ENCODE results near the gene ASH1L.

Gene ASH1L

DNA sequence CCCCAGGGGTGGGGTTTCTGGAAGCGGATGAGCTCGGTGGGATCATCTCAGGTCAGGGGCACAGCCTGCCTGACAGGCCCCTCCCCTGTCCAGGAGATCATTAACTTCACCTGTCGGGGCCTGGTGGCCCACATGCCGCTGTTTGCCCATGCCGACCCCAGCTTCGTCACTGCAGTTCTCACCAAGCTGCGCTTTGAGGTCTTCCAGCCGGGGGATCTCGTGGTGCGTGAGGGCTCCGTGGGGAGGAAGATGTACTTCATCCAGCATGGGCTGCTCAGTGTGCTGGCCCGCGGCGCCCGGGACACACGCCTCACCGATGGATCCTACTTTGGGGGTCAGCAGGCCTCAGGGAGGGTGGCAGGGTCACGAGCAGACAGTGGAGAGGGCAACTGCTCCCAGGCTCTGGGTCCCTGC lies 277.0 kb downstream of the ASH1L start:
- ChIA-PET POLR2A (no interaction called here), CTCF (interaction anchor here (0.7 to 2.5 kb wide), 4 partner anchors 9 to 35 kb away, joined by 3 to 7 read pairs (median 4); no protein-coding TSS in a partner anchor)
- H3K36me3 ChIP-seq (ENCODE audit: control insufficient read depth in 4 of 4, insufficient read depth in 4 of 4, low read length in 3 of 4) = peaks cover 0 to 5% (median 1%) of the 10 kb centered on the region in 4 experiments
- WGBS (ENCODE audit: insufficient coverage) = 98% methylated on average over 15 of the region's 18 CpGs
- DNase-seq = no peak
- H3K4me3 ChIP-seq (ENCODE audit: control insufficient read depth in 1 of 7, extremely low read depth in 1 of 7, insufficient read depth in 4 of 7, low read depth in 2 of 7, low read length in 6 of 7) = no peak overlapping the region
- no peaks in the 10 kb centered on the region for H3K27me3 ChIP-seq (replicated peaks in 2 of 5; ENCODE audit: control insufficient read depth in 4 of 5, insufficient read depth in 5 of 5, low read length in 4 of 5)
- H3K9me3 ChIP-seq (ENCODE audit: control extremely low read depth in 1 of 5, control insufficient read depth in 4 of 5, insufficient read depth in 2 of 5, low read depth in 1 of 5, low read length in 4 of 5) = no peaks in the 10 kb centered on the region
- no peaks in the 10 kb centered on the region for H3K4me1 ChIP-seq (ENCODE audit: control extremely low read depth in 1 of 4, control insufficient read depth in 4 of 4, insufficient read depth in 4 of 4, low read length in 3 of 4)
- H3K27ac ChIP-seq (ENCODE audit: insufficient read depth in 1 of 2, low read depth in 1 of 2, low read length in 2 of 2, poor library complexity in 1 of 2, severe bottlenecking in 2 of 2) = no peak overlapping the region
